Liver (tissue), 3 donors: Measurements from ENCODE around the gene PODXL2.

Experiments
- RAD21 ChIP-seq, 2 donors: IDR thresholded peaks; 2 replicates each; pipeline ENCODE4 v1.6.1; 2016; ENCODE audit warnings: antibody characterized with exemption in 2 of 2, mild to moderate bottlenecking in 2 of 2
- RXRA ChIP-seq, 2 donors: IDR thresholded peaks; 2 replicates each; pipeline ENCODE4 v1.6.1; 2017 to 2018; ENCODE audit warnings: antibody characterized with exemption in 2 of 2, mild to moderate bottlenecking in 1 of 2
- TF ChIP-seq, protein P1 (sequence below): IDR thresholded peaks from 2 replicates; pipeline ENCODE4 v1.6.1; 2016; ENCODE audit warnings: antibody characterized with exemption, mild to moderate bottlenecking
- TF ChIP-seq, protein P2 (sequence below): fragments of 150-350 bp; IDR thresholded peaks from 2 replicates; pipeline ENCODE4 v1.5.1; 2017; ENCODE audit warnings: improper control_type of control experiment, low read depth, low read length; ENCODE audit not compliant: missing input control
- donor health status: healthy.
- donor health status: healthy.

DNA sequence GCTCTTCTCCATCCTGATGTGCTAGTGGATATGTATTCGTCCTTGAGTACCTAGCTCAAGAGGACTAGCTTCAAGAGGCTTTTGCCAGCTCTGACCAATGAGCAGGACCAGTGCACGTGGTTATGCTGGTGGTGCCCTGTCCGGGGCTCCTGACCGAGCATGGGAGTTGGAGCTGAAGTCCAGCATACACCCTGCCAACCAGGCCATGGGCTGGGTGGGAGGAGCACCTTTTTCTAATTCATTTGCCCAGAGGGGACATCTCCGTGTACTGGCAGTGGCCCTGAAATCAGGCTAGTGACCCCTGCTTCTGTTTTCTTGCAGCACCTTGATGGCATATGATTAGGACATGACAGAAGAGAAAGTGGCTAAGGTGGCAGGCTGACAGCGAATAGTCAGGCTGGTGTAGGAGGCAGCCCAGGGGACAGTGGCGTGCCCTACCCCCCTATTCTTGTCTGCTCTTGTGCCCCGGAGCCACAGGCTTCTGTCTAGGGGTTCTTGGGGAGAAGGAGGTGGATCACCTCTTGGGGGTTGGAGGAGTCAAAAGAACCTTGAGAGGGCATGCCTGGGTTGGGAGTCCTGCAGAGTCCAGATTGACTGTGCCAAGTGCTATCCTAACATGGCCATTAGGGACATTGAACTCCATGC is 16.5 kb downstream of the PODXL2 start:
- TF ChIP-seq, protein P1, sequence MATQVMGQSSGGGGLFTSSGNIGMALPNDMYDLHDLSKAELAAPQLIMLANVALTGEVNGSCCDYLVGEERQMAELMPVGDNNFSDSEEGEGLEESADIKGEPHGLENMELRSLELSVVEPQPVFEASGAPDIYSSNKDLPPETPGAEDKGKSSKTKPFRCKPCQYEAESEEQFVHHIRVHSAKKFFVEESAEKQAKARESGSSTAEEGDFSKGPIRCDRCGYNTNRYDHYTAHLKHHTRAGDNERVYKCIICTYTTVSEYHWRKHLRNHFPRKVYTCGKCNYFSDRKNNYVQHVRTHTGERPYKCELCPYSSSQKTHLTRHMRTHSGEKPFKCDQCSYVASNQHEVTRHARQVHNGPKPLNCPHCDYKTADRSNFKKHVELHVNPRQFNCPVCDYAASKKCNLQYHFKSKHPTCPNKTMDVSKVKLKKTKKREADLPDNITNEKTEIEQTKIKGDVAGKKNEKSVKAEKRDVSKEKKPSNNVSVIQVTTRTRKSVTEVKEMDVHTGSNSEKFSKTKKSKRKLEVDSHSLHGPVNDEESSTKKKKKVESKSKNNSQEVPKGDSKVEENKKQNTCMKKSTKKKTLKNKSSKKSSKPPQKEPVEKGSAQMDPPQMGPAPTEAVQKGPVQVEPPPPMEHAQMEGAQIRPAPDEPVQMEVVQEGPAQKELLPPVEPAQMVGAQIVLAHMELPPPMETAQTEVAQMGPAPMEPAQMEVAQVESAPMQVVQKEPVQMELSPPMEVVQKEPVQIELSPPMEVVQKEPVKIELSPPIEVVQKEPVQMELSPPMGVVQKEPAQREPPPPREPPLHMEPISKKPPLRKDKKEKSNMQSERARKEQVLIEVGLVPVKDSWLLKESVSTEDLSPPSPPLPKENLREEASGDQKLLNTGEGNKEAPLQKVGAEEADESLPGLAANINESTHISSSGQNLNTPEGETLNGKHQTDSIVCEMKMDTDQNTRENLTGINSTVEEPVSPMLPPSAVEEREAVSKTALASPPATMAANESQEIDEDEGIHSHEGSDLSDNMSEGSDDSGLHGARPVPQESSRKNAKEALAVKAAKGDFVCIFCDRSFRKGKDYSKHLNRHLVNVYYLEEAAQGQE, result no peak
- TF ChIP-seq, protein P2, sequence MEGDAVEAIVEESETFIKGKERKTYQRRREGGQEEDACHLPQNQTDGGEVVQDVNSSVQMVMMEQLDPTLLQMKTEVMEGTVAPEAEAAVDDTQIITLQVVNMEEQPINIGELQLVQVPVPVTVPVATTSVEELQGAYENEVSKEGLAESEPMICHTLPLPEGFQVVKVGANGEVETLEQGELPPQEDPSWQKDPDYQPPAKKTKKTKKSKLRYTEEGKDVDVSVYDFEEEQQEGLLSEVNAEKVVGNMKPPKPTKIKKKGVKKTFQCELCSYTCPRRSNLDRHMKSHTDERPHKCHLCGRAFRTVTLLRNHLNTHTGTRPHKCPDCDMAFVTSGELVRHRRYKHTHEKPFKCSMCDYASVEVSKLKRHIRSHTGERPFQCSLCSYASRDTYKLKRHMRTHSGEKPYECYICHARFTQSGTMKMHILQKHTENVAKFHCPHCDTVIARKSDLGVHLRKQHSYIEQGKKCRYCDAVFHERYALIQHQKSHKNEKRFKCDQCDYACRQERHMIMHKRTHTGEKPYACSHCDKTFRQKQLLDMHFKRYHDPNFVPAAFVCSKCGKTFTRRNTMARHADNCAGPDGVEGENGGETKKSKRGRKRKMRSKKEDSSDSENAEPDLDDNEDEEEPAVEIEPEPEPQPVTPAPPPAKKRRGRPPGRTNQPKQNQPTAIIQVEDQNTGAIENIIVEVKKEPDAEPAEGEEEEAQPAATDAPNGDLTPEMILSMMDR, result no peak
- TF ChIP-seq RXRA (IDR thresholded peaks at IDR 0.05) (no peak), RAD21 (IDR thresholded peaks at IDR 0.05) (no peak)
